K562 (cell line): ENCODE results near the gene NOL11. TPM values are rescaled to one million over a fixed set of nuclear protein-coding genes. Genes with fewer than 3 reads are reported as not detected.

ENCODE experiments used
- FOXP4 ChIP-seq: sonication (generic); formaldehyde crosslinking; IDR thresholded peaks from 2 replicates; pipeline ENCODE4 v1.8.0; 2022; ENCODE audit warnings: mild to moderate bottlenecking, missing genetic modification reagents, borderline replicate concordance
- HNRNPLL ChIP-seq: fragments of 200-400 bp; formaldehyde crosslinking; IDR thresholded peaks from 2 replicates; pipeline ENCODE4 v1.6.1; 2017; ENCODE audit warnings: low read length, low read depth, mild to moderate bottlenecking; ENCODE audit not compliant: poor library complexity, severe bottlenecking
- IRF1 ChIP-seq: sonication (generic); formaldehyde crosslinking; IDR thresholded peaks from 2 replicates; pipeline ENCODE4 v1.8.0; 2022; ENCODE audit warnings: missing genetic modification reagents, mild to moderate bottlenecking, borderline replicate concordance
- MLLT1 ChIP-seq, 2 experiments: fragments of 450-650 bp; IDR thresholded peaks; 2 replicates each; pipeline ENCODE4 v1.6.1; 2016
- RAD51 ChIP-seq: fragments of 450-650 bp; IDR thresholded peaks from 2 replicates; pipeline ENCODE4 v1.7.1; 2016; ENCODE audit warnings: low read depth, mild to moderate bottlenecking, borderline replicate concordance
- SAFB ChIP-seq: fragments of 200-400 bp; formaldehyde crosslinking; IDR thresholded peaks from 2 replicates; pipeline ENCODE4 v1.6.1; 2017; ENCODE audit warnings: low read depth, low read length, borderline replicate concordance
- ZNF57 ChIP-seq: fragments of 450-650 bp; formaldehyde crosslinking; IDR thresholded peaks from 2 replicates; pipeline ENCODE4 v1.4.0; 2020; ENCODE audit warnings: mild to moderate bottlenecking, moderate library complexity
- polyA plus RNA-seq, 8 experiments: library from polyadenylated mRNA; depleted of rRNA in 4 of 8; stranded (reverse) in 5 of 8; unstranded in 3 of 8; fragments of >200 nt; fragmentation: Nextera tagmentation in 2 of 8; fragmentation: Illumina TruSeq in 1 of 8; extraction: Ambion mirVana in 2 of 8; extraction: Trizol in 1 of 8; gene quantifications; 2 replicates each; pipeline versions ENCODE4 v1.2.1 to v1.2.3, GENCODE V29; 2011 to 2014; ENCODE audit warnings: inconsistent platforms in 1 of 8, missing spikeins in 1 of 8
- total RNA-seq, 7 experiments: library from RNA; depleted of rRNA in 6 of 7; stranded (reverse); fragments of >200 nt in 6 of 7; fragmentation: Illumina TruSeq in 2 of 7; extraction: Trizol in 2 of 7; gene quantifications; 2 replicates each; pipeline versions ENCODE4 v1.2.1 to v1.2.3, GENCODE V29; 2011 to 2021; ENCODE audit warnings: low replicate concordance in 1 of 7

Gene NOL11
- total and polyA plus RNA-seq, 9 of the 15 experiments (the other 6 are each of a cell fraction or from before 2014, with no cell fraction given) = 61.1 to 175 (median 121) TPM

GRCh38 chr17:67707442-67707841 lies 10.3 kb upstream of the NOL11 start (continued):
- TF ChIP-seq FOXP4 (CRISPR knock-in tag) = no peak
- TF ChIP-seq ZNF57 (CRISPR knock-in tag) = no peak
- no peak for TF ChIP-seq SAFB
- TF ChIP-seq MLLT1 (IDR thresholded peaks at IDR 0.05) = no peak
- no peak for TF ChIP-seq RAD51
- TF ChIP-seq IRF1 (CRISPR knock-in tag) = no peak
- no peak for TF ChIP-seq HNRNPLL
